Stomach smooth muscle (tissue), 2 donors: Measurements from ENCODE around the gene GOLPH3.

Experiments used
- H3K27ac ChIP-seq: one replicate; pipeline ENCODE4 v1.7.0; 2013; ENCODE audit warnings: mild to moderate bottlenecking, low read length, inconsistent platforms
- H3K27me3 ChIP-seq, 2 donors: one replicate each; pipeline ENCODE4 v1.7.0; 2013; ENCODE audit warnings: low read length in 2 of 2; ENCODE audit not compliant: insufficient read depth in 2 of 2, control insufficient read depth in 1 of 2
- H3K36me3 ChIP-seq, 2 donors: one replicate each; pipeline ENCODE4 v1.7.0; 2013; ENCODE audit warnings: low read length in 2 of 2; ENCODE audit not compliant: control insufficient read depth in 2 of 2, insufficient read depth in 2 of 2
- H3K4me1 ChIP-seq: one replicate; pipeline ENCODE4 v1.7.0; 2013; ENCODE audit warnings: low read length; ENCODE audit not compliant: control insufficient read depth, insufficient read depth
- H3K4me3 ChIP-seq, 2 donors: one replicate each; pipeline ENCODE4 v1.7.0; 2013; ENCODE audit warnings: low read length in 2 of 2
- H3K9ac ChIP-seq, 2 donors: one replicate each; pipeline ENCODE4 v1.7.0; 2013; ENCODE audit warnings: low read length in 2 of 2, mild to moderate bottlenecking in 1 of 2
- H3K9me3 ChIP-seq, 2 donors: one replicate each; pipeline ENCODE4 v1.7.0; 2013; ENCODE audit warnings: low read length in 2 of 2; ENCODE audit not compliant: control insufficient read depth in 2 of 2
- donor health status: healthy.
- donor health status: Pancreatic carcinoma.

Gene GOLPH3

GRCh38 chr5:32100230-32100629 is 73.9 kb downstream of the GOLPH3 start:
- Histone ChIP-seq H3K4me3 (peak overlapping the region in 1 of 2 donors; percentile 8), H3K9me3 (no peaks in the 10 kb centered on the region), H3K27ac (peak overlapping the region; percentile 76), H3K27me3 (no peaks in the 10 kb centered on the region), H3K9ac (no peak overlapping the region), H3K4me1 (peaks cover 29% of the 10 kb centered on the region), H3K36me3 (peaks cover 20 to 41% of the 10 kb centered on the region in 2 donors)

GRCh38 chr5:32099486-32100035 is 74.6 kb downstream of the GOLPH3 start:
- H3K9me3 ChIP-seq: no peaks in the 10 kb centered on the region
- no peak overlapping the region for H3K9ac ChIP-seq
- peaks cover 36% of the 10 kb centered on the region for H3K4me1 ChIP-seq
- H3K27ac ChIP-seq: peak overlapping the region; percentile 76
- peaks cover 20 to 38% of the 10 kb centered on the region in 2 donors for H3K36me3 ChIP-seq
- H3K27me3 ChIP-seq: no peaks in the 10 kb centered on the region
- H3K4me3 ChIP-seq: no peak overlapping the region

- H3K27me3 ChIP-seq: no peaks in the 10 kb centered on the region
- H3K36me3 ChIP-seq: peaks cover 20 to 35% of the 10 kb centered on the region in 2 donors
- H3K4me1 ChIP-seq: peaks cover 38% of the 10 kb centered on the region
- peak overlapping the region in 1 of 2 donors; percentile 29 for H3K4me3 ChIP-seq
- H3K9ac ChIP-seq: no peak overlapping the region
- H3K27ac ChIP-seq: peak overlapping the region; percentile 76
- H3K9me3 ChIP-seq: no peaks in the 10 kb centered on the region
These were observed 75.2 kb downstream of the GOLPH3 start for GRCh38 chr5:32098890-32099310.

GRCh38 chr5:32098291-32098690 is 75.8 kb downstream of the GOLPH3 start:
- Histone ChIP-seq H3K9ac (no peak overlapping the region), H3K36me3 (peaks cover 15 to 29% of the 10 kb centered on the region in 2 donors), H3K4me1 (peaks cover 39% of the 10 kb centered on the region), H3K4me3 (no peak overlapping the region), H3K9me3 (no peaks in the 10 kb centered on the region), H3K27me3 (no peaks in the 10 kb centered on the region), H3K27ac (peak overlapping the region; percentile 76)

GRCh38 chr5:32096891-32097595 is 77.1 kb downstream of the GOLPH3 start:
- Histone ChIP-seq H3K27ac (no peak overlapping the region), H3K4me3 (no peak overlapping the region), H3K27me3 (no peaks in the 10 kb centered on the region), H3K9ac (no peak overlapping the region), H3K9me3 (no peaks in the 10 kb centered on the region), H3K4me1 (peaks cover 44% of the 10 kb centered on the region), H3K36me3 (peaks cover 11 to 20% of the 10 kb centered on the region in 2 donors)

GRCh38 chr5:32095261-32095671 is 78.9 kb downstream of the GOLPH3 start:
- peak overlapping the region in 1 of 2 donors; percentile 11 for H3K4me3 ChIP-seq
- H3K27ac ChIP-seq: peak overlapping the region; percentile 46
- H3K4me1 ChIP-seq: peaks cover 40% of the 10 kb centered on the region
- no peaks in the 10 kb centered on the region for H3K9me3 ChIP-seq
- no peak overlapping the region for H3K9ac ChIP-seq
- H3K36me3 ChIP-seq: peaks cover 3 to 7% of the 10 kb centered on the region in 2 donors
- H3K27me3 ChIP-seq: no peaks in the 10 kb centered on the region

GRCh38 chr5:32094691-32095090 is 79.4 kb downstream of the GOLPH3 start:
- Histone ChIP-seq H3K4me3 (no peak overlapping the region), H3K27ac (peak overlapping the region; percentile 46), H3K9me3 (no peaks in the 10 kb centered on the region), H3K27me3 (no peaks in the 10 kb centered on the region), H3K4me1 (peaks cover 34% of the 10 kb centered on the region), H3K36me3 (peaks cover 5 to 8% of the 10 kb centered on the region in 2 donors), H3K9ac (no peak overlapping the region)

- Histone ChIP-seq H3K27me3 (no peaks in the 10 kb centered on the region), H3K4me3 (peak overlapping the region in 1 of 2 donors; percentile 17), H3K4me1 (peaks cover 20% of the 10 kb centered on the region), H3K36me3 (peaks cover 4 to 8% of the 10 kb centered on the region in 2 donors), H3K9me3 (no peaks in the 10 kb centered on the region), H3K27ac (no peak overlapping the region), H3K9ac (no peak overlapping the region)
These were observed 80.9 kb downstream of the GOLPH3 start for GRCh38 chr5:32092938-32093812.

- Histone ChIP-seq H3K4me3 (no peak overlapping the region), H3K36me3 (peaks cover 8 to 16% of the 10 kb centered on the region in 2 donors)
These were observed 83.4 kb downstream of the GOLPH3 start for GRCh38 chr5:32090755-32091128.

GRCh38 chr5:32090026-32090754 is 83.9 kb downstream of the GOLPH3 start:
- Histone ChIP-seq H3K36me3 (peaks cover 8 to 16% of the 10 kb centered on the region in 2 donors), H3K4me3 (no peak overlapping the region)

More at GRCh38 chr5:32090755-32091128, 83.4 kb downstream of the GOLPH3 start:
- Histone ChIP-seq H3K9me3 (no peaks in the 10 kb centered on the region), H3K4me1 (peaks cover 17% of the 10 kb centered on the region), H3K27ac (no peak overlapping the region), H3K27me3 (no peaks in the 10 kb centered on the region), H3K9ac (no peak overlapping the region)

More at GRCh38 chr5:32090026-32090754, 83.9 kb downstream of the GOLPH3 start:
- Histone ChIP-seq H3K4me1 (peaks cover 14% of the 10 kb centered on the region), H3K27me3 (no peaks in the 10 kb centered on the region), H3K9me3 (no peaks in the 10 kb centered on the region), H3K9ac (no peak overlapping the region), H3K27ac (no peak overlapping the region)
